Transverse colon (tissue), 4 donors: ENCODE results near the gene SNTG2. TPM values are rescaled to one million over a fixed set of nuclear protein-coding genes. Genes with fewer than 3 reads are reported as not detected.
"Not testable (repeated sequence)": the region's sequence is repeated elsewhere in the genome, so short reads cannot be mapped to it uniquely, and the experiment has no call there.

Source experiments
- DNase-seq: peaks from one replicate; pipeline ENCODE4 v3.0.0-alpha.2; 2019
- H3K27ac ChIP-seq, 4 donors: fragments of 200-600 bp; sonication (generic); 2 replicates each; pipeline ENCODE4 v1.5.1; 2016 to 2018; ENCODE audit warnings: inconsistent platforms in 4 of 4
- H3K27me3 ChIP-seq: fragments of 200-600 bp; sonication (generic); 2 replicates; pipeline ENCODE4 v1.5.1; 2017; ENCODE audit warnings: inconsistent platforms
- H3K36me3 ChIP-seq, 4 donors: fragments of 200-600 bp; sonication (generic); 2 replicates each; pipeline ENCODE4 v1.5.1; 2017 to 2019; ENCODE audit warnings: inconsistent platforms in 4 of 4
- H3K4me1 ChIP-seq, 4 donors: fragments of 200-600 bp; sonication (generic); 2 replicates each; pipeline ENCODE4 v1.5.1; 2017 to 2020; ENCODE audit warnings: inconsistent platforms in 4 of 4
- H3K4me3 ChIP-seq, 4 donors: fragments of 200-600 bp; sonication (generic); 1 replicate in 1 of 4; 2 replicates in 3 of 4; pipeline versions ENCODE4 v1.5.1 to v1.6.1; 2017 to 2019; ENCODE audit warnings: inconsistent platforms in 4 of 4
- H3K9me3 ChIP-seq, 2 donors: fragments of 200-600 bp; sonication (generic); 2 replicates each; pipeline ENCODE4 v1.5.1; 2017 to 2019; ENCODE audit warnings: inconsistent platforms in 2 of 2
- CTCF ChIP-seq, 5 experiments: fragments of 200-600 bp in 3 of 5; fragments of 450-650 bp in 2 of 5; sonication (generic) in 3 of 5; IDR thresholded peaks; 1 replicate in 2 of 5; 2 replicates in 3 of 5; pipeline ENCODE4 v1.5.1; 2016 to 2017; ENCODE audit warnings: antibody characterized with exemption in 5 of 5, inconsistent platforms in 3 of 5, mild to moderate bottlenecking in 2 of 5, moderate library complexity in 1 of 5
- EP300 ChIP-seq: sonication (generic); formaldehyde crosslinking; IDR thresholded peaks from one replicate; pipeline ENCODE4 v1.6.1; 2017; ENCODE audit warnings: antibody characterized with exemption, low read depth
- POLR2A ChIP-seq: fragments of 450-650 bp; IDR thresholded peaks from one replicate; pipeline ENCODE4 v1.6.1; 2016; ENCODE audit warnings: antibody characterized with exemption, mild to moderate bottlenecking, moderate library complexity
- POLR2AphosphoS5 ChIP-seq, 3 donors: sonication (generic); formaldehyde crosslinking; IDR thresholded peaks; one replicate each; pipeline ENCODE4 v1.6.1; 2016; ENCODE audit warnings: antibody characterized with exemption in 3 of 3
- WGBS, 2 donors: methylation state at CpG; one replicate each; pipeline ENCODE4 v1.1.5; 2018; ENCODE audit warnings: low coverage in 1 of 2; 5-methylcytosine and 5-hydroxymethylcytosine counted together
- in situ Hi-C, 4 donors: fragments of 200-750 bp; cut with MboI; loops; one replicate each; pipeline versions ENCODE4 v1.15.0 to v1.15.1; 2017; ENCODE audit warnings: low sequenced_read_pairs in 3 of 4, low pct_ligation_motif_present in 1 of 4, low pct_unique_long_range_greater_than_20kb in 1 of 4
- intact Hi-C: fragments of 100-400 bp; cut with DNase I; formaldehyde crosslinking; loops from one replicate; pipeline ENCODE4 v1.15.1; 2023; ENCODE audit warnings: low total_unique reads
- total RNA-seq, 4 donors: library from RNA; depleted of rRNA; stranded (reverse); fragments of >200 nt; gene quantifications; one replicate each; pipeline ENCODE4 v1.1.0, GENCODE V29; 2016

Gene SNTG2
- total RNA-seq, 4 donors from 2014 or later: 0.55 to 4.9 (median 1.5) TPM

- Histone ChIP-seq H3K36me3 (no peaks in the 10 kb centered on the region), H3K4me1 (no peaks in the 10 kb centered on the region), H3K27me3 (no peaks in the 10 kb centered on the region), H3K27ac (no peak overlapping the region), H3K9me3 (no peaks in the 10 kb centered on the region), H3K4me3 (no peak overlapping the region)
- DNase-seq: no peak
- TF ChIP-seq CTCF (IDR thresholded peaks at IDR 0.05): no peak
- 63 to 72% methylated on average over 3 of the region's 3 CpGs for WGBS, 2 donors
- in situ Hi-C loops (no loop called here), intact Hi-C loops (no loop called here)
Measured at GRCh38 chr2:1226766-1227165, 276.1 kb downstream of the SNTG2 start.

DNA sequence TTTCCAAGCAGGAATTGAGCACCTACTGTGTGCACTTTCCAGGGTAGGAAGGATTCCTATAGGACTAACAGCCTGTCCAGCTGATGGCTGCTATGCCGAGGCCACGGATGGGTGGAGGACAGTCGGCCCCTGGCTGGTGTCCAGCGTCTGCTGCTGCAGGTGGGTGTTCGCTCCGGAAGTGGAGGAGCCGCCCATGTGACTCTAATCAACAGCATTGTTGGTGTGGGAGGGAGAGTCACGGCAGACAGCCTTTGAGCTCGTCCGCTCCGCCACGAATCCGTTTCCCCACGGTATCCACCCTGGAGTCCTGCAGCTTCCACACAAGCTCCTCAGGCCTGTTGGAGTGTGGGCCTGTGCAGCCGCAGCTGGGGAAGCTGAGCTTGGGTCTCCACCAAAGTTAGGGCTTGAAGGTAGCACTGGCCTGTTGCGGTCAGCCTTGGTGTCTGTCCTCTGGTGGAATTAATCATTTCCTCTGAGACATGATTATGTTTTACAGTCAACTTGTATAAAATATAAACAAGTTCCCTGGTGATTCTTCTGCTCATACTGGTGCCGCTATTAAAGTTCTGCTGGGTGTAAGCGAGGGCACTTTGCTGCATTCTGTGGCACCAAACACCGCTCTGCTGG is 276.7 kb downstream of the SNTG2 start:
- 40 to 80% methylated on average over 1 to 18 of the region's 19 CpGs for WGBS, 2 donors
- Histone ChIP-seq H3K27me3 (no peaks in the 10 kb centered on the region), H3K9me3 (no peaks in the 10 kb centered on the region), H3K4me1 (no peaks in the 10 kb centered on the region), H3K4me3 (no peak overlapping the region), H3K27ac (no peak overlapping the region), H3K36me3 (no peaks in the 10 kb centered on the region)
- in situ Hi-C loops (no loop called here), intact Hi-C loops (no loop called here)
- no peak for DNase-seq
- TF ChIP-seq CTCF (IDR thresholded peaks at IDR 0.05) (no peak), POLR2AphosphoS5 (IDR thresholded peaks at IDR 0.05) (no peak), EP300 (no peak), POLR2A (no peak)

DNA sequence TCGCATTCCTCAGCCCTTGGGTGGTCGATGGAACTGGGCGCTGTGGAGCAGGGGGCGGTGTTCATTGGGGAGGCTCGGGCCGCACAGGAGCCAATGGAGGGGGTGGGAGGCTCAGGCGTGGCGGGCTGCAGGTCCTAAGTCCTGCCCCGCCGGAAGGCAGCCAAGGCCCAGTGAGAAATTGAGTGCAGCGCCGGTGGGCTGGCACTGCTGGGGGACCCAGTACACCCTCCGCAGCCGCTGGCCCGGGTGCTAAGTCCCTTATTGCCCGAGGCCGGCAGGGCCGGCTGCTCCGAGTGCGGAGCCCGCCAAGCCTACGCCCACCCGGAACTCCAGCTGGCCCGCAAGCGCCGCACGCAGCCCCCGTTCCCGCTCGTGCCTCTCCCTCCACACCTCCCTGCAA is 278.9 kb downstream of the SNTG2 start:
- intact Hi-C loops, H3K36me3 ChIP-seq, H3K4me1 ChIP-seq, H3K27me3 ChIP-seq, H3K4me3 ChIP-seq, H3K9me3 ChIP-seq, in situ Hi-C loops, DNase-seq, H3K27ac ChIP-seq: not testable (repeated sequence)
- WGBS, 2 donors: 97% methylated on average over 30 of the region's 30 CpGs; no CpG with 5 or more reads in 1 of the 2 donors

- intact Hi-C loops (no loop called here), in situ Hi-C loops (no loop called here)
- H3K4me1 ChIP-seq: no peaks in the 10 kb centered on the region
- TF ChIP-seq CTCF (IDR thresholded peaks at IDR 0.05) (no peak), POLR2A (no peak), EP300 (no peak), POLR2AphosphoS5 (IDR thresholded peaks at IDR 0.05) (no peak)
- no peak for DNase-seq
- no peak overlapping the region for H3K4me3 ChIP-seq
- H3K9me3 ChIP-seq: no peaks in the 10 kb centered on the region
- H3K36me3 ChIP-seq: no peaks in the 10 kb centered on the region
- H3K27ac ChIP-seq: no peak overlapping the region
- H3K27me3 ChIP-seq: no peaks in the 10 kb centered on the region
- WGBS, 2 donors: 77 to 85% methylated on average over 10 to 18 of the region's 19 CpGs
Measured at GRCh38 chr2:1230155-1230893, 279.7 kb downstream of the SNTG2 start.
